HG03139 (cell line): Measurements from ENCODE around the gene HSBP1L1.

ENCODE experiments used
- ATAC-seq: cut with Tn5 transposase; IDR thresholded peaks from one replicate; pipeline ENCODE4 v1.9.1; 2021; ENCODE audit not compliant: unreplicated experiment

HSBP1L1 gene

GRCh38 chr18:79928563-79928960, 35.9 kb upstream of the HSBP1L1 start:
- ATAC-seq: no peak

- no peak for ATAC-seq
Observed at GRCh38 chr18:79930020-79930642, 34.3 kb upstream of the HSBP1L1 start.

- ATAC-seq: no peak
Observed at GRCh38 chr18:79931475-79931874, 33.0 kb upstream of the HSBP1L1 start.

- ATAC-seq: no peak
Observed at GRCh38 chr18:79932907-79933306, 31.5 kb upstream of the HSBP1L1 start.

- no peak for ATAC-seq
Observed at GRCh38 chr18:79933765-79934164, 30.7 kb upstream of the HSBP1L1 start.

- ATAC-seq: no peak
Observed at GRCh38 chr18:79934311-79935097, 29.9 kb upstream of the HSBP1L1 start.

- ATAC-seq: no peak
Observed at GRCh38 chr18:79935098-79935480, 29.4 kb upstream of the HSBP1L1 start.

GRCh38 chr18:79935499-79935898, 28.9 kb upstream of the HSBP1L1 start:
- no peak for ATAC-seq

- no peak for ATAC-seq
Observed at GRCh38 chr18:79935925-79936324, 28.5 kb upstream of the HSBP1L1 start.

GRCh38 chr18:79936641-79937040, 27.8 kb upstream of the HSBP1L1 start:
- ATAC-seq: no peak

GRCh38 chr18:79937103-79937860, 27.2 kb upstream of the HSBP1L1 start:
- no peak for ATAC-seq

GRCh38 chr18:79938196-79938595, 26.2 kb upstream of the HSBP1L1 start:
- no peak for ATAC-seq

GRCh38 chr18:79939096-79939495, 25.3 kb upstream of the HSBP1L1 start:
- ATAC-seq: no peak

- ATAC-seq: no peak
Observed at GRCh38 chr18:79940126-79940813, 24.2 kb upstream of the HSBP1L1 start.

- no peak for ATAC-seq
Observed at GRCh38 chr18:79940814-79941472, 23.5 kb upstream of the HSBP1L1 start.

- no peak for ATAC-seq
Observed at GRCh38 chr18:79941473-79942119, 22.8 kb upstream of the HSBP1L1 start.

- ATAC-seq: no peak
Observed at GRCh38 chr18:79942211-79942610, 22.2 kb upstream of the HSBP1L1 start.

- no peak for ATAC-seq
Observed at GRCh38 chr18:79942786-79943607, 21.4 kb upstream of the HSBP1L1 start.

GRCh38 chr18:79943608-79944125, 20.8 kb upstream of the HSBP1L1 start:
- ATAC-seq: no peak
